Retina (tissue), 1 donor: ENCODE data around the gene AQP7.
"Not testable (repeated sequence)": the region's sequence is repeated elsewhere in the genome, so short reads cannot be mapped to it uniquely, and the experiment has no call there.

Experiments used
- DNase-seq: peaks from one replicate; pipeline ENCODE4 v3.0.0-alpha.2; 2016

AQP7 gene

DNA sequence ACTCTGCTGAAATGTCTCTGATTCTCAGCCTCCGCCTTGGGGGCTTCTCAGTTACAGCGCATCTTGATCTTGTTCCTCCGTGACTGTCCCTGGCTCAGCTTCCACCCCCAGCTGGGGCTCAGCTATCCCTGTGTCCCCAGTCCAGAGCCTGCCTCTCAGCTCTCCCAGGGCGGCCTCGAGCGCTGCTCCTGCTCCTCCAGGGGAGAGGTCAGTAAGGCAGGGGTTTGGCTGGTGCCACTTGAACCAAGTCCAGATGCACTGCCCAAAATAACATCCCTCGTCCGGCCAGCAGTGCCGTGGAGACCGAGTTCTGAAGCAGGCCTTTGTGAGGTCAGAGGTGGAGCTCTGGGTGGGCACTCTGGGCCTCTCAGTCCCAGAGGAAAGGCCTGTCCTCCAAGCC is at the start of gene AQP7:
Gene AQP7 (minus strand): TSS at position 198 of the 400 bp plus-strand sequence. CDS start 1,306 bp downstream, outside the sequence.
- DNase-seq: not testable (repeated sequence)

DNA sequence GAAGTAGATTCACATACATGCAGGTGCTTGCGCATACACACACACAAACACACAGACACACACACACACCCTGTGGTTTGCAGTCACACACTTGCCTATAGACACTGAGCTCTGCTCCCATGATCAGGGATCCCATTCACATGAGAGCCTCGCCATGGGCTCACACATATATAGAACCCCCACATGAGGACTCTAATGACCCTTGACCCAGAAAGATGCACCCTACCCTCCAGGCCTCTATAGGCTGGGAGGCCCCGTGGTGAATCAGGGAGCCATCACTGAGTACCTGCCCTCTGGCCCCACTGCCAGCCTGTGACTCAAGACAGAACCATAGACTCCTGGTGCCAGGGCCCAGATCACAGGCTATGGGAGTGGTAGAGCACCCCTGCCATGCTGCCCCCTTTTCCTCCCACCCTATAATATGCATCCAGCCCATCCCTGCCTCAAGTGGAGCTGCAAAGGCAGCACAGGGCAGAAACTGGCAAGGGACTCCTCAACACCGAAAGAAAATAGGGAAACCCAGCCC is 48.3 kb upstream of the AQP7 start:
- DNase-seq: no peak

DNA sequence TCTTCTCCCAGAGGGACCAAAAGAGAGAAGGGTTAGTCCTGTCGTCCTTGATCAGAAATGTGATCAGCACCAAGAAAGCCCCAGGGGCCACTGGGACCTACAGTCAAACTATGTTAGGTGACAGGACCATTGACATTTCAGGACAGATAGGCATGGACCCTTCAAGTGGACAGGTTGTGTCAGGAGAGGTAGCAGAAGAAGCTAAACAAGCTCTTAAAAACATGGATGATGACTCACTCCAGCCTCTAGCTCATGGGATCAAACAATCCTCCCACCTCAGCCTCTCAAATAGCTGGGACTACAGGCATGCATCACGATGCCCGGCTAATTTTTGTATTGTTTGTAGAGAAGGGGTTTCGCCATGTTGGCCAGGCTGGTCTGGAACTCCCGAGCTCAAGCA is 47.3 kb upstream of the AQP7 start:
- no peak for DNase-seq

DNA sequence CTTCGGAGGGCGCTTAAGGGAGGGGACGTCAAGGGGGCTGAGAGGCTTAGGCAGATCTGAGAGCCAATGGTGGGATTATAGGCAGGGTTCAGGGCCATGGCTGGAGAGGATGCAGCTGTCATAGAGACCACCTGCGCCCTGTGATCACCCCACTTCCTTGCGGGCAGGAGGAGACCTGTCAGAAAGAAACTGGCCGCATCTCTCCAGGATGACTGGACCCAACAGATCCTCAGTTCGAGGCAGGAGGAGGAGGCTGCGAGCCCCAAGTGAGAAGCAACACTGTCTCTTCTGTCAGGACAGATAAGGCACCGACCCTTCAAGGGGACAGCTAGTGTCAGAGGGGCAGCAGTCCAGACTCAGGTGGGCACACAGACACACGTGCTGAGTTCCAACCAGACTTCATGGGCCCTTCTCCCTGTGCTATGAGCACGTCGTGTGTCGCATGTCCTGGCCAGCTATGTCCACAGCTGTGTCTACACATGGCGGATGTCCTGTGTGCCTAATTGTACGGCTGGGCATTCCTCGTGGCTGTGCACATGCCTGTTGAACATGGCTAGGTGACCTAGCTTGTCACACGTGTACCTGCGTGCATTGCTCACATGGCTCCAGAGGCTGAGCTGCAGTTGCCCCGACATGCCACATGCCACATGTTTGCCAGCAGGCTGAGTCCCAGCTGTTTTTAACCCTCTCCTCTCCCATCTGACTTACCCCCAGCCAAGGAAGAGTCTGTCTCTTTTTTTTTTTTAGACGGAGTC is 45.6 kb upstream of the AQP7 start:
- DNase-seq: peak; percentile 71

DNA sequence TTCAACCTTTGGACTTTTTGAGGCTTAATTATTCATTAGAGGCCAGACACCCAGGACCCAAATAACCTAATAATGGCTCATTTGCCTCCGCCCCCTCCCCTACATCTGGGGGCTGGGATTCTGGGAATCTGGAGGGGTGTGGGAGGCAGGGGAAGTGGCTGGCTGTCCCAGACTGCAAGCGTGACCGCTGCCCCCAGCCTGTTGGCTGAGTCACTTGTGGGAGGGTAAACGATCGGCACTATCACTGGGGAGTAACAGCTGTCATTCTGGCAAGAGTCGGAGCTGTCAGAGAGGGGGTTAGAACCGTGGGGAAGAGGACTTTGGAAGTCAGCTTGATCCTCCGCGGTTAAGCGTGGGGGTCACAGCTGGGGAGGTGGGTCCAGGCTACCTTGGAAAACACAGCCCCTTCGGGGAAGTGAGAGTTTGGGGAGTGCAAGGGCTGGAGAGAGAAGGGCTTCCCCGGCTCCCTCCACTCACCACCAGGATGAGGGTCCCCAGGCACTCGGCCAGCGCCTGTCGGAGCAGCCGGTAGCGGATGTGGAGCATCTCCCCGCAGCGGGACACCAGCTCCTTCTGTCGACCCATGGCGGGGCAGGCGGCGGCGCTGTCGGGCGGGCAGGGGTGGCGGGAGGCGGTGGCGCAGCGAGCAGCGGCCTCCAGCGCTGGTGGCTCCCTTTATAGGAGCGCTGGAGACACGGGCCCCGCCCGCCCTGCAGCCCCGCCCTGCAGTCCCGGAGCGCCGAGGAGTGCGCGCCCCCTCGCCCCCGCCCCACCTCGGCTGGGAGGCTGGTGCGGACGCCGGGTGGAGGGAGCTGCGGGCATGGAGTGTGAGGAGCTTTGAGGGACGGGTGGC is 44.8 kb upstream of the AQP7 start, which contains the start of gene AQP3:
Gene AQP3 (minus strand): TSS at position 648 of the 853 bp plus-strand sequence. CDS start 63 bp downstream, at position 585.
- DNase-seq: peak; percentile 82

DNA sequence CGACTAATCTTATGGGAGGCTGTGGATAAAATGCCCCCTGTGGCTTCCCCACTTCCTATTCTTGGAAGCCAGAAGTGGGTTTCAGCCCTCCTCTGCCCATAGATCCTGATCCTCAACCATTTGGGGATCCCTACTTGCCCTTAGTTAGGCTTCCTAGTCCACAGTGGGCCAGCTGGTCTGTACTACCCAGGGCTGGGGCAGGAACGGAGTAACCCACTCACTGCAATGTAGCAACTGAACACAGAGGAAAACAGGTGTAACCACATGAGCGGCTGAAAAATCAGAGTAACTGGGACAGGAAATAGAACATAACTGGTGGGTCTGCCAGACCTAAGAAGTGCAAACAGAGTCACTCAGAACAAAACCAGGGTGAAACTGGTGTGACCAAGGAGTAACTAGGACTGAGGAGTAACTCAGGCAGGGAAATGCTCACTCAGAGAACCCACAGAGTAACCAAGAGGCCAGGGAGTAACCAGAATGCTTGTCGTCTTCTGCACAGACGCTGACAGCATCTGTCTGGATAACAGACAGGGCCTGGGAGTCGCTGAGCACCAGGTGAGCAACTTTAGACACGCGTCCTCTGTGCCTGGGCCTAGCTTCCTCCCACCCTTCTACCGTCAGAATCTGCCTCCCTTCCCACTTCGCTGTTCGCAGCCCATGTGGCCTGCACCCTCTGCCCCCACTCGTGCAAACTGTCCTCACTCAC is 44.0 kb upstream of the AQP7 start:
- DNase-seq: peak; percentile 19

DNA sequence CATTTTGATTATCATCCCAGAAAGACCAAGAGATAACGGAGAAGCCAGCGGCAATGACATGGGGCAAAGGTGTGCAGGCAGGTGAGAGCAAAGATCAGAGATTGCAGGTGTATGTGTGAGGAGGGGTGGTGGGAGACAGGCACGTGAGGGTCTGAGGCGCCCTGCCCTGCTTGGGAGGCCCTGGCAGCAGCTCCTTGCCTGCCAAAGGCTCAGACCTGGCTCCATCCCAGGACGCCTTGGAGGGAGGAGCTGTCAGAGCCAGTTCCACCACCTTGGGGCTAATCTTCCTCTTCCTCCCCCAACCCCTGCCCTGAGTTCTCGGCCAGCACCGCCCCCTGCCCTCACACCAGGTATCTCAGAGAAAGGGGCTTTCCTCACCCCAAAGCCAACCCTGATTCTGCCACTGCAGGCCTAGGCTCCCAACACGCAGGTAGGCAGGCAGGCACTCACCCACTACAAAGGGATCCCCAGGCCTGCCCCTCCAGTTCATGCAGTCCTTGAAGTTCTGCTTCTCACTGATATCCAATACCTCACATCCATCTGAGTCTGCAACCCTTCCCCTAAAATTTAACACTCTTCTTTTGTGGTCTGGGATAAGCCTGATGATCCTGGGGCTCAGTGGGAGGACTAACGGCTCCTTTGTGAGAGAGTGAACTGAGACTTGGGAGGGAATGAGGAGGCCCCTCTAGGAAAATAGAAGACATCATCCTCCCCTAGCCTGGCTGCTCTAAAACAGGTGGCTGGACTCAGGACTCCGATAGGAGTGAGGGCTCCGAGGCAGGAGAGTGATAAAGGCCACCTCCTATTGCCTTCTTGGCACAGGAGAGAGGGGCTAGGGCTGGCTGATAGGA is 43.2 kb upstream of the AQP7 start:
- DNase-seq: no peak

DNA sequence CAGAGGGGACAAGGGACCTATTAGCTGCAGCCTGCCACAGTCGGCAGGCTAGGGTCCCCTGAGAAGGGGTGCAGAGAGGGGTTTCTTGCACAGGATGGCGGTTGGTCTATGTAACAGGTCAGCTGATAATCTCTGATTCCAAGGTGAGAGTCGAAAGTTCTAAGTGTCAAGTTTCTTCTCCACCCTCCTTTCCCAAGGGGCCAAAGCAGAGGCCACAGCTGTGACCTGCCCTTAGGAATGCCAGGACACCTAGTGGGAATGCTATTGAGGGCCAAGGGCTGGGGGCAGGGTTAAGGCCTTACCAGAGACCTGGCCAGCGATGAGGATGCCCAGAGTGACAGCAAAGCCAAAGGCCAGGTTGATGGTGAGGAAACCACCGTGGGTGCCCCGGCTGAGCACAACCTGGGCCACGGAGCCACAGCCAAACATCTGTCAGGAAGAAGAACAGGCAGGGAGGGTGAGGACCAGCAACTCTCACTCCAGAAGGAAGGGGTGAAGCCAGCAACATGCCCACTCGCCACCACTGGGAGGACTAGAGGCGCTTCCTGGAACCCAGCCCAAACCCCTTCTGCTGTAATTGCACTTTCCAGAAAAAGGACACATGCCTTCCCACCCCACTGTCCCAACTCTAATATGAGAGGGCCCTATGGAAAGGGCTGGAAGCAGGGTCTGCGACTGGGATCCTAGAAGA is 41.2 kb upstream of the AQP7 start:
- DNase-seq: no peak

DNA sequence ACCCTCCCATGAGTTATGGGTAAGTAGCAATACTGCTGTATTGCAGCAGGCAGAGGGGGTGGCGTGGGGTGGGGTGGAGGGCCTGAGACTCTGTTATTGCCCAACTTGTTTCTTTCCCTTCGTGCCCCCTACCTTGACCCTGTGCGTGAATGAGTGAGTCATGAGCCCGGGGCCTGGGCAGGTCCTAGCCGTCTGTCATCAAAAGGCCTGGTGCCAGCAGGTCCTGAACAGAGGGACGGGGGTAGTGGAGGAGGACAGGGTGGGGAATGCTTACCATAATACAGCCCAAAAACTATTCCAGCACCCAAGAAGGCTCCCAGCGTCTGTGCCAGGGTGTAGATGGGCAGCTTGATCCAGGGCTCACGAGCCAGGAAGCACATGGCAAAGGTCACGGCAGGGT is 40.7 kb upstream of the AQP7 start:
- no peak for DNase-seq

DNA sequence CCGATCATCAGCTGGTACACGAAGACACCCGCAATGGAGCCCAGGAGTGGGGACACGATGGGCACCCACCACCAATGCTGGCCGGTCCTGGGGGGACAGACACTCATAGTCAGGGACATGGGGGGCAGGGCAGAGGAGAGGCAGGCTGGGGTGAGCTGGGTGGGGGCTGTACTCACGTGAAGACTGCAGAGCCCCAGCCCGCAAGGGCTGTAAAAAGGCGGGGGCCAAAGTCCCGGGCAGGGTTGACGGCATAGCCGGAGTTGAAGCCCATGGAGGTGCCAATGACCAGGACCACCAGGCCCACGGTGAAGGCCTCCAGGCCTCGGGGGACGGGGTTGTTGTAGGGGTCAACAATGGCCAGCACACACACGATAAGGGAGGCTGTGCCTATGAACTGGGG is 39.8 kb upstream of the AQP7 start:
- no peak for DNase-seq

DNA sequence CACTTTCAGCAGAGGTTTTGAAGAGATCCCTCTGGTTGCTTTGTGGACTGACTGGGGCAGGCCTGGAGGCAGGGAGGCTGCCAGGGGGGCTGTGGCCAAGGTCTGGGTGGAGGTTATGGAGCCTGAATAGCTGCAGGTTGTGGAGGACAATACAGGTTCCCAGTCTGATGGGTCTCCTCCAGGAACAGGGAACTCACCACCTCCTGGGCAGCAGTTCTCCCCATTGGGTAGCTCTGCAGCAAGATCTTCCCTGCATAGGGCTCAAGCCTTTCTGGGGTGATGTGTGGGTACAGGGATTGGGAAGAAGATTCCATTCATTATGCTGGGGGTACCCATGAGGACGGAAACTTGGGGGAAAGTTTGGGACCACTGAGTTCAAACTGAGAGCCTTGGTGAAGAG is 38.2 kb upstream of the AQP7 start:
- DNase-seq: no peak

DNA sequence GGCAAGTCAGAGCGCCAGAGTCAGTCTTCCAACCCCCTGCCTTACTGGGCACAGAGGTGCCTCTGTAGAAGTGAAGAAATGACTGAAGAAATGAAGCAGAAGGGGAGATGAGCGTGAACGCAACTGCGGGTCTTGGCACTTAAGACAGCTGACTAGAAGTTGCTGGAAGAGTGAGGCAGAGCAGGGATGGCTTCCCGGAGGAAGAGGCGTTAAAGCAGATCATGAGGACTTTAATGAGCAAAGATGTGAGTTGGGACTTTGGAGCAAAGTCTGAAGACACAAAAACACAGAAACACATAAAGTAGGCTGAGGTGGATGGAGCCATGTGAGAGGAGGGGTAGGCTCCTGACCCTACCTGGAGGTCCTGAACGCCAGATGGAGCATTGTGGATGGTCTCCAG is 37.8 kb upstream of the AQP7 start:
- no peak for DNase-seq

DNA sequence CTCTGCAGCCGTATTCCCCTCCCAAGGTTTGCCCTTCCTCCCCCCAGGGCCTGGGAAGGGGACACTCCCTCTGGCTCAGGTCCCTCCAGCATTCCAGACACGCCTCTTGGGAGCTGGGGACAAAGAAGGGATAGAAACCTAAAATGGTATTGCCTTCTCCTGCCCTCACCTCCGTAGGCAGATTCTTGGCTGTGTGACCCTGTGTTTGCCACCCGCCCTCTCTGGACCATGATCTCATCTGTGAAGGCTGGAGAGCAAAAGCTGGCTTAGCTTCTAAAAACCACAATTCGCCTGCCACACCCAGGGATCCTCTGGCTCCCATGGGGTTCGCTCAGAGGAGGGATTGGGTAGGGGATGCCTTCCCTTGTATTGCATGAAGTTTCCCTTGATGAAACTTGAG is 37.4 kb upstream of the AQP7 start:
- no peak for DNase-seq

DNA sequence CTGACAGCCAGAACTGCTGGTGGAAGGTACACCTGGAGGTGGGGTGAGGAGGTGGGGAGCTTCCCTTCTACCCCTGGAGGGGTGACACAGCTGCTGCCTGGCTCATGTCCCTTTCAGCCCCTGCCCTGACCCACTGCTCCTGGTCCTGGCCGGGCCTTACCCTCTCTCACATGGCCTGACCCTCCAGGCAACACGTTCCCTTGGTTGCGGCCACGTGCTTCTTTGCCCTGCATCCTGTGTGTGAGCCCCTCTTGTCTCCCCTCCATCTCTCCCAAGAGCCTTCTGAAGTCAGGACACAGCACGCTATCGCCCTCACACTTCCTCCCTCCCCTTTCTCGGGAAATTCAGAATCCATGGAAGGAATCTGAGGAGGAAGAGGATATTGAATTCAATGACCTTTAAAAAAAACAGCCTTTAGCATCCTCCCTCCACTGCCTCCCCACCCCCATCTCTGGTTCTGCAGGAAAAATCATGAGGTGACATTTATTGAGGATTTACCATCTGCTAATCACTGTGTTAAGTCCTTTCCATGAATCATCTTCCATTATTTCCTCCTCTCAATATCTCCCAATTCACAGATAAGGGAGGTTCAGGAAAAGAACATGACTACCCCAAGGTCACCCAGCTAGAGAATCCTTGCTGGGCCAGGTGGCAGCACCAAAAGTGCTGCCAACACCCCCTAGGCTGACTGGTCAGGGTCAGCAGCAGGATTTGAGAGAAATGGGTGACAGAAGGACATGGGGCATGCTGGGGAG is 36.7 kb upstream of the AQP7 start:
- DNase-seq: no peak

DNA sequence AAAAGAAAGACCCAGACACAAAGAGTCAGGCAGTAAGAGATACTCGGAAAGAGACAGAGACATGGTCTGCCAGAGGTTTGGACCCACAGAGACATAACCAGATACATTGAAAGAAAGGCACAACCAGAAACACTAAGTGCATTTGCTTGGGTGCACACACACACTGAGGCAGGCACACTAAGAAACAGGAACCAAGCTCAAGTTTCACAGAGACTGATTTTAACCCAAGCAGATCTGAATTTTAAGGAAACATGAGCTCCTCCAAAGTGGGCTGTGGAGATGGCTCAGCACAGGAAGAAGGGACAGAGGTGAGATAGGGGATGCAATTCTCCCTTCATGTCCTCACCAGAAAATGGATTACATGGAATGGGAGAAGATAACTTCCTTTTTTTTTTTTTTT is 35.5 kb upstream of the AQP7 start:
- no peak for DNase-seq

DNA sequence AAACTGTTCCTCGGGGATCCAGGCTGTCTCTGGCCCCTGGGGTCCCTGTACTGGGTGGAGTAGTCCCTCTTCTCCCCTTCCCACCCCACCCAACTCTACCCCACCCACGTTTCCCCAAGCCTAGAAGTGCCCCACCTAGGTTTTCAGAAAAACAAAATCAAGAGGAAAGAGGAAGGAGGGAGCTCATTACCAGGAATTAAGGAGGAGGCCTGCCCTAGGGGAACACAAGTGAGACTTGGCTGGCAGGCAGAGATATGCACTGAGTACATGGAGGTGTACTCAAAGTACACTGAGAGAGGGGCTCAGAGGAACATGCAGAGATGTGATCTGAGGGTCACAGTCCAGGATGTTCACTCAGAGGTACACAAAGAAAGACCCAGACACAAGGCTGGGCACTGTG is 34.8 kb upstream of the AQP7 start:
- no peak for DNase-seq

DNA sequence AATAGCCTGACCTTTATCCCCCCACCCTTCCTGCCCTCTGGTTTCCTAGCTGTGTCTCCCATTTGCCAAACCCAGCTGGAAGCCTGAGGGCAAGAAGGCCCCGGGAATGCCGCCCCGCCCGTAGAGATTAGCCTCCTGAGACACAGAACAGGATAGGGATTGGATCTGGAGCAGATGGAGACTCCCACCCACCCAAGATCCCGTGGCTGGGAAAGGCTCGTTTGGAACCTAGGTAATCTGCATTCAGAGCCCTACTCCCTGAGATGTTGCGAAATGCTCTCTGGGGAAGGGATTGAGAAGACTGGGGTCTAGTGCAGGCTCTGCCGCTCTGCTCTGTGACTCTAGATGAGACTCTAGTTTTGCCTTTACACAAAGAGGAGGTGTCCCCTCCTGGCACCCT is 34.1 kb upstream of the AQP7 start:
- DNase-seq: no peak

DNA sequence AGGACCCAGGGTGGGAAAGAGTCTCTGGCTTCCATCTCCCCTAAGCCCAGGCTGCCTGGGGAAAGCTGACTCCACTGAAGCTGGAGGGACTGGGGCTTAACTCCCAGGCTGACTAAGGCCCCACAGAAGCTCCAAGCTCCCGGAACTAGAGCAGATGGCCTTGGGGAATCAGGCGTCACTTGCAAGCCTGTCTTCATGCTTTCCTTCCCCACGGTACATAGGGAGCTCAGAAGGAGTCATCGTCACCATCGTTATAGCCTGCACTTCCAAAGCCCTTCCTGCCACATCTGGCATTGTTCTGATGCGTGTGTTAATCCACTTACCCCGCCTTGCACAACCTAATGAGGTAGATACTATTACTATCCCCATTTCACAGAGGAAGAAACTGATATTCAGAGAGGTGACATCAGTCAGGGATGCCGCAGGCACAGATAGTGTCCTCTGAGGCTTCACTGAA is 33.5 kb upstream of the AQP7 start:
- DNase-seq: no peak

DNA sequence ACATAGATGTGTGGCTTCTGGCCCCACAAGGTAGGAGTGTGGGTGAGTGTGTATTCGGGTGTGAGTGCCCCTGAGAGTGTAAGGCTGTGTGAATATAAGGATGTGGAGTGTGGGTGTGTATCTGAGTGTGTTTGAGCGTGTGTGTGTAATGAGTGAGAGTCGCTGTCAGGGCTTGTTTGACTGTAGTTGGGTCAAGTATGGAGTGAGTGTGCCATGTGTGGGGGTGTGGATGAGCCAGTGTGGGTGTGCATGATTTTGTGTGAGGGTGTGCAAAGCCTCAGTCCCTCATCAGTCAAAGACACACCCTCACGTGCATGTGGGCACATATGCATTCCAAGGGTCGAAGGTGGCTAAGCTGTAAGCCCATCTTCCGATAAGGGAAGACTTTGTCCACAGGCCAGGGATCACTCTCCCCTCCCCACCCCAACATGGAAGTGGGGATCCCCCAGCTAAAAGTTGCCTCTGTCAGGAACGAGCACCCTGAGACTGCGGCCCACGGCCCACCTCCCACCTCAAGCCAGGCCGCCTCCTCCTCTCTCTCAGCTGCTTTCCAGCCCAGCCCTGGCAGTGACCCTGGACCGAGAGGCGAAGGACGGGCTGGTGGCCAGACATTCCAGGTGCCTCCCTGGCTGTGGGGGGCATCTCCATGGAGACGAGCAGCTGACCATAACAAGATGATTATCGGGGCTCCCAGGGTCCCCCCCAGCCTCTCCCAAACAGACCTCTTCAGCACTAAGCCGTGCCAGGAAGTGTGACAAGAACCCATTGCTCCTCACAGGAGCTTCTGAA is 32.1 kb upstream of the AQP7 start:
- no peak for DNase-seq

DNA sequence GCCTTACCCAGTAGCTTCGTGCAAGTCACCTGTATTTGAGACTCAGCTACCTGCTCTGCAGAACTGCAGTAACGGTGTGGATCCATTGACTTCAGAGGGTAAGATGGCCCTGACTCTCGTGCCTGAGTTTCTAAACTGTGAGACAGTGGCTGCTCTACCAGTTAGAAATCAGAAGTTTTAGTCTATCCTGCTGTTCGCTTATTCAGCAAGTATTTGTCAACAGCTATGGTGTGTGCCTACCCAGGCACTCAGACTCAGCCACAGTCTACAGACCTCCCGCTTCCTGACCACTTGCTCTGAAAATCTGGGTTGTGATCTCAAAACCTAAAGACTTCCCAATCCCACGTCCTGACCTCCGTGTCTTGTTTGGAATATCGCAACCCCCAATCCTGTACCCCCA is 31.5 kb upstream of the AQP7 start:
- no peak for DNase-seq
